Mesothelial cell of epicardium (in vitro differentiated cells): ENCODE data around the gene HTR6. TPM values are rescaled to one million over a fixed set of nuclear protein-coding genes. Genes with fewer than 3 reads are reported as not detected.

ENCODE experiments used
- DNase-seq, 2 experiments: peaks; one replicate each; pipeline ENCODE4 v3.0.0; 2021; ENCODE audit warnings: low spot score in 2 of 2; ENCODE audit not compliant: unreplicated experiment in 2 of 2
- H3K27ac Mint-ChIP-seq: 2 replicates; pipeline ENCODE4 v1.8.0; 2021; ENCODE audit warnings: mixed read lengths
- H3K27me3 Mint-ChIP-seq: 2 replicates; pipeline ENCODE4 v1.8.0; 2021; ENCODE audit warnings: low read depth, mixed read lengths
- H3K36me3 Mint-ChIP-seq: 2 replicates; pipeline ENCODE4 v1.8.0; 2021; ENCODE audit warnings: mixed read lengths
- H3K4me1 Mint-ChIP-seq: 2 replicates; pipeline ENCODE4 v1.8.0; 2021; ENCODE audit warnings: mixed read lengths
- H3K4me3 Mint-ChIP-seq: 2 replicates; pipeline ENCODE4 v1.8.0; 2021; ENCODE audit warnings: mild to moderate bottlenecking, moderate library complexity, mixed read lengths
- H3K9me3 Mint-ChIP-seq: 2 replicates; pipeline ENCODE4 v1.8.0; 2021; ENCODE audit warnings: mixed read lengths
- total RNA-seq: library from RNA; stranded (reverse); gene quantifications from 3 replicates; pipeline ENCODE4 v1.2.1, GENCODE V29; 2021
- TF ChIP-seq, protein P1 (sequence below): fragments of 200-600 bp; sonication (generic); IDR thresholded peaks from one replicate; pipeline ENCODE4 v1.5.0; 2021; ENCODE audit warnings: antibody characterized with exemption; ENCODE audit not compliant: unreplicated experiment

The HTR6 gene
- total RNA-seq, result 0.11 to 0.24 TPM (median 0.11 TPM) in 3 replicates

DNA sequence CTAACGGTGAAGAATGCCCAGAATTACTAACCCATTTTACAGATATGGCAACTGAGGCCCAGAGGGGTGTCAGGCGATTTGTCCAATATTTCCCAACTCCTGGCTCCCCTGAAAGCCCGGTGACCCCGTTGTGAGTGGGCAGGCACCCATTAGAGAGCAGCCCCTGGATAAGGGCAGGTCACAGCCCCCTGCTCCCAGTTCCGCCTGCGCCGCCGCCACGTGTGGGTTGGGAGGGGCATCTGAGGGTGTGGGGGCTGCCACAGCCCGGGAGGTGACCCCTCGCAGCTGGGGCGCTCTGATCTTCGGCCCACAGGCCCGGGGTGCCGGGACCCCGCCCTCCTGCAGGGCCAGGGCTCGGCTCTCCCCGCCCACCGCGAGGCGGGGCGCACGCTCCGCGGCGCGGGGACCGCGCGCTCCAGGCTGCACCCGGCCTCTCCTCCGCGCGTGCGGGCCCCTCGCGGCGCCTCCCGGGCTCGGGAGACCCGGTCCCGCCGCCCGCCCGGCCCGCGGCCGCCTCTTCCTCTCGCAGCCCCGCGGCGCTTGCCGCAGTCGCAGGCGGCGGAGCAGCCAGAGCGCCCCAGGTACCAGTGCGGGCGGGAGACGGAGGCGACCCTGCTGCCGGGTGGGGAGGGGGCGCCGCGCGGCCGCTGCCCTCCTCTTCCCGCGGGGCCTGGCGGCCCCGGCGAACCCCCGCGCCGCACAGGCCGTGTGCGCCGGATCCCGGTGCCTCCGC is at the start of gene HTR6:
HTR6 (plus strand) TSS at position 423 of the 733 bp plus-strand sequence. CDS start 879 bp downstream, outside the sequence.
- Mint-ChIP-seq H3K4me3 (peak within 1 kb of the TSS; percentile 57), H3K4me1 (peaks cover 5% of the 10 kb centered on the region), H3K27ac (no peak within 1 kb of the TSS), H3K9me3 (no peaks in the 10 kb centered on the region), H3K27me3 (peaks cover 87% of the 10 kb centered on the region), H3K36me3 (no peaks in the 10 kb centered on the region)
- TF ChIP-seq, protein P1, sequence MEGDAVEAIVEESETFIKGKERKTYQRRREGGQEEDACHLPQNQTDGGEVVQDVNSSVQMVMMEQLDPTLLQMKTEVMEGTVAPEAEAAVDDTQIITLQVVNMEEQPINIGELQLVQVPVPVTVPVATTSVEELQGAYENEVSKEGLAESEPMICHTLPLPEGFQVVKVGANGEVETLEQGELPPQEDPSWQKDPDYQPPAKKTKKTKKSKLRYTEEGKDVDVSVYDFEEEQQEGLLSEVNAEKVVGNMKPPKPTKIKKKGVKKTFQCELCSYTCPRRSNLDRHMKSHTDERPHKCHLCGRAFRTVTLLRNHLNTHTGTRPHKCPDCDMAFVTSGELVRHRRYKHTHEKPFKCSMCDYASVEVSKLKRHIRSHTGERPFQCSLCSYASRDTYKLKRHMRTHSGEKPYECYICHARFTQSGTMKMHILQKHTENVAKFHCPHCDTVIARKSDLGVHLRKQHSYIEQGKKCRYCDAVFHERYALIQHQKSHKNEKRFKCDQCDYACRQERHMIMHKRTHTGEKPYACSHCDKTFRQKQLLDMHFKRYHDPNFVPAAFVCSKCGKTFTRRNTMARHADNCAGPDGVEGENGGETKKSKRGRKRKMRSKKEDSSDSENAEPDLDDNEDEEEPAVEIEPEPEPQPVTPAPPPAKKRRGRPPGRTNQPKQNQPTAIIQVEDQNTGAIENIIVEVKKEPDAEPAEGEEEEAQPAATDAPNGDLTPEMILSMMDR, result no peak
- DNase-seq, result no peak

DNA sequence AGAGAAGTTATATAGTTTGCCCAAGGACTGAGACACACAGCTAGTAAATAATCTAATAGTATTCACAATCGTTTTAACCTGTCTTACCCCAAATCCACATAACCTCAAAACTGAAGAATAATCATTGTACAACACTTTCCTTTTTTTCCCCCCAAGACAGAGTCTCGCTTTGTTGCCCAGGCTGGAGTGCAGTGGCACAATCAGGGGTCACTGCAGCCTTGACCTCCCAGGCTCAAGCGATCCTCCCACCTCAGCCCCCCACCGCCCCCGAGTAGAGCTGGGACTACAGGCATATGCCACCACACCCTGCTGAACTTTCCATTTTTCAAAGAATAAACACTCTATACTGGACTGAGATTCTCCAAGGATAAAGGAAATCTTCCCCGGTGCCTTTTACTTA is 49.2 kb upstream of the HTR6 start:
- no peak for DNase-seq
- no peaks in the 10 kb centered on the region for H3K27me3 Mint-ChIP-seq
- H3K36me3 Mint-ChIP-seq, result no peaks in the 10 kb centered on the region
- H3K27ac Mint-ChIP-seq, result no peak overlapping the region
- no peaks in the 10 kb centered on the region for H3K9me3 Mint-ChIP-seq
- TF ChIP-seq, protein P1, result no peak
- H3K4me3 Mint-ChIP-seq, result no peak overlapping the region
- H3K4me1 Mint-ChIP-seq, result peaks cover 7% of the 10 kb centered on the region

DNA sequence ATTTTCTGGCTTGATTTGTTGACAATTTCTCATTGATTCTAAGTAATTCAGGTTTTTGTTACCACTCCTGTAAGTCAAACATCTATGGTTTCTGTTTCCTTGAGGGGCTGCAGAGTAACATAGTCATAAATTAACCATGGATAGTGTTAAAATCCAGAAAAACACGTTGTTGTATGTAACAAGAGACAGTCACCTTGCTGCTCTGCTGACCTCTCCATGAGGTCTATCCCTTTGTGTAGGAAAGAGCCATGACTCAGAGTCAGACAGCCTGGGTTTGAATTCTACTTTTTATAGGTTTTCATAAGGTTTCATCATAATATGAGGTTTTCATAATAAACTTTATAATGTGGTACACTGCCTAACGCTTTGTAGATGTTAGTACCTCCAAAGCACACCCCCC is 48.2 kb upstream of the HTR6 start:
- no peaks in the 10 kb centered on the region for H3K27me3 Mint-ChIP-seq
- H3K4me1 Mint-ChIP-seq, result peaks cover 13% of the 10 kb centered on the region
- no peaks in the 10 kb centered on the region for H3K9me3 Mint-ChIP-seq
- H3K27ac Mint-ChIP-seq, result no peak overlapping the region
- no peaks in the 10 kb centered on the region for H3K36me3 Mint-ChIP-seq
- no peak overlapping the region for H3K4me3 Mint-ChIP-seq
- no peak for DNase-seq
- TF ChIP-seq, protein P1, result no peak

DNA sequence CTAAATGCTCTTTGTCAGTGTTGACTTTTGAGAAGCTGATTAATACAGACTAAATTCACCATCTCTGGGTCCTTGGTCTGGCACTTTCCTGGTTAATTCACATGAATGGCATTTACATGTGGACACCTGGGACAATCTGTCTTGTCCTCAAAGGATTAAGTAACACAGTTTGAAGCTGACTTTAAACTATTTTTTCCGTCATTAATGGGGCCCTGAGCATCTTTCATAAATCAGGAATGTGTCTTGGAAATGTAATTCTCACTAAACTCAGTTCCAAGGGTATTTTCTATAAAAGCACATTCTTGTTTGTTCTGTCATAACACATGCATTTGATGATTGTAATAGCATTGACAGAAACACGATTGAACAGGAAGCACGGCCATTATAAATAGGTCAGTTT is 47.3 kb upstream of the HTR6 start:
- no peak overlapping the region for H3K4me3 Mint-ChIP-seq
- peaks cover 13% of the 10 kb centered on the region for H3K4me1 Mint-ChIP-seq
- no peaks in the 10 kb centered on the region for H3K27me3 Mint-ChIP-seq
- H3K36me3 Mint-ChIP-seq, result no peaks in the 10 kb centered on the region
- no peaks in the 10 kb centered on the region for H3K9me3 Mint-ChIP-seq
- H3K27ac Mint-ChIP-seq, result no peak overlapping the region
- DNase-seq, result no peak
- TF ChIP-seq, protein P1, result no peak

DNA sequence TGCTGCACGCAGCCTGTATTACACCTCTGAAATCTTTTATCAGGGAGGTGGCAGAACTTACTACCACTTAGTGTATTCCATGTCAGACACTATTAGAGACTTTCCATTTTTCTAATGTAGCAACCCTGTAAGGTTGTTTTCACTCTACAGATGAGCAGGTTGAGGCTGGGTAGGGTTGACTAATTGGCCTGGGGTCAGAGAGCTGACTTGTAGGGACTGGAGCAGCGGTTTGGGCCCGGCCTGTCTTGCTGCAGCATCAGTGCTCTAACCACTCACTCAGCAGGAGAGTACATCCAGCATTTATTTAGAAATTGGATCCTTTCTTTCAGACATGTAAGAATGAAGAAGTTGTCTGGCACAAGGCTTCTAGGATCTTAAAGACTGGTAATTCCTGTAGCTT is 46.2 kb upstream of the HTR6 start:
- no peak for DNase-seq
- Mint-ChIP-seq H3K4me3 (no peak overlapping the region), H3K27ac (no peak overlapping the region), H3K36me3 (peaks cover 3% of the 10 kb centered on the region), H3K27me3 (no peaks in the 10 kb centered on the region), H3K4me1 (peaks cover 13% of the 10 kb centered on the region), H3K9me3 (no peaks in the 10 kb centered on the region)
- TF ChIP-seq, protein P1, result no peak
